GM23338 (cell line): ENCODE data around the gene DNAJC22. TPM values are rescaled to one million over a fixed set of nuclear protein-coding genes. Genes with fewer than 3 reads are reported as not detected.

ENCODE experiments used
- ATAC-seq: fragments of 200-7000 bp; cut with Tn5 transposase; 3 replicates; pipeline ENCODE4 v1.9.1; 2020
- DNase-seq: peaks from one replicate; pipeline ENCODE4 v3.0.0-alpha.2; 2015; ENCODE audit warnings: low spot score
- H2AFZ ChIP-seq: fragments of 200-600 bp; sonication (generic); 2 replicates; pipeline ENCODE4 v1.8.0; 2016; ENCODE audit warnings: antibody characterized with exemption, mild to moderate bottlenecking, moderate library complexity
- H3F3A ChIP-seq: fragments of 200-600 bp; sonication (generic); replicated peaks from 2 replicates; pipeline ENCODE4 v1.8.0; 2017; ENCODE audit warnings: antibody characterized with exemption, mixed run types, low read depth
- H3K27ac ChIP-seq: fragments of 200-600 bp; sonication (generic); 2 replicates; pipeline ENCODE4 v1.6.1; 2016; ENCODE audit warnings: low read depth
- H3K27me3 ChIP-seq: fragments of 200-600 bp; sonication (generic); 2 replicates; pipeline ENCODE4 v1.8.0; 2016; ENCODE audit warnings: mild to moderate bottlenecking, mixed run types, moderate library complexity; ENCODE audit not compliant: insufficient read depth
- H3K36me3 ChIP-seq: fragments of 200-600 bp; sonication (generic); 2 replicates; pipeline ENCODE4 v1.8.0; 2016; ENCODE audit warnings: mild to moderate bottlenecking; ENCODE audit not compliant: insufficient read depth
- H3K4me1 ChIP-seq: fragments of 200-600 bp; sonication (generic); 2 replicates; pipeline ENCODE4 v1.8.0; 2016; ENCODE audit warnings: mild to moderate bottlenecking, moderate library complexity; ENCODE audit not compliant: insufficient read depth
- H3K4me2 ChIP-seq: fragments of 200-600 bp; sonication (generic); 2 replicates; pipeline ENCODE4 v1.7.1; 2017; ENCODE audit warnings: mixed run types
- H3K4me3 ChIP-seq: fragments of 200-600 bp; sonication (generic); 2 replicates; pipeline ENCODE4 v1.6.1; 2016; ENCODE audit warnings: mixed run types
- H3K79me2 ChIP-seq: fragments of 200-600 bp; sonication (generic); replicated peaks from 2 replicates; pipeline ENCODE4 v1.8.0; 2017; ENCODE audit warnings: mild to moderate bottlenecking; ENCODE audit not compliant: insufficient read depth
- H3K9me2 ChIP-seq: fragments of 200-600 bp; sonication (generic); 2 replicates; pipeline ENCODE4 v1.8.0; 2017; ENCODE audit not compliant: insufficient read depth
- H4K20me1 ChIP-seq: fragments of 200-600 bp; sonication (generic); replicated peaks from 2 replicates; pipeline ENCODE4 v1.8.0; 2017; ENCODE audit warnings: mild to moderate bottlenecking; ENCODE audit not compliant: insufficient read depth
- H3K27ac Mint-ChIP-seq: 2 replicates; pipeline ENCODE4 v1.8.0; 2020; ENCODE audit warnings: inconsistent platforms, mild to moderate bottlenecking, moderate library complexity, mixed read lengths
- H3K27me3 Mint-ChIP-seq: 3 replicates; pipeline ENCODE4 v1.8.0; 2022; ENCODE audit warnings: low read depth, mild to moderate bottlenecking, moderate library complexity, mixed read lengths, inconsistent platforms; ENCODE audit not compliant: insufficient read depth, poor library complexity
- H3K36me3 Mint-ChIP-seq: 3 replicates; pipeline ENCODE4 v1.8.0; 2021; ENCODE audit warnings: low read depth, mild to moderate bottlenecking, inconsistent platforms, moderate library complexity, mixed read lengths
- H3K4me1 Mint-ChIP-seq: 3 replicates; pipeline ENCODE4 v1.8.0; 2020; ENCODE audit warnings: mild to moderate bottlenecking, inconsistent platforms, mixed read lengths
- H3K4me3 Mint-ChIP-seq: 3 replicates; pipeline ENCODE4 v1.8.0; 2021; ENCODE audit warnings: moderate library complexity, mild to moderate bottlenecking, inconsistent platforms, mixed read lengths
- H3K9me3 Mint-ChIP-seq: 3 replicates; pipeline ENCODE4 v1.8.0; 2020; ENCODE audit warnings: moderate library complexity, mild to moderate bottlenecking, inconsistent platforms, mixed read lengths
- CTCF ChIP-seq, 2 experiments: fragments of 200-600 bp in 1 of 2; sonication (generic) in 1 of 2; conservative IDR thresholded peaks; 2 replicates each; pipeline versions ENCODE4 v1.5.1 to v1.6.1; 2016 to 2017; ENCODE audit warnings: antibody characterized with exemption in 2 of 2, low read depth in 2 of 2, mild to moderate bottlenecking in 2 of 2, moderate library complexity in 1 of 2
- EZH2 ChIP-seq: fragments of 200-600 bp; sonication (generic); IDR thresholded peaks from one replicate; pipeline ENCODE4 v1.8.0; 2017; ENCODE audit warnings: antibody characterized with exemption, mild to moderate bottlenecking, low read depth; ENCODE audit not compliant: unreplicated experiment
- EZH2phosphoT487 ChIP-seq: fragments of 200-600 bp; sonication (generic); IDR thresholded peaks from one replicate; pipeline ENCODE4 v1.8.1; 2018; ENCODE audit warnings: antibody characterized with exemption; ENCODE audit not compliant: unreplicated experiment
- JUNB ChIP-seq: IDR thresholded peaks from one replicate; pipeline ENCODE4 v1.6.1; 2016; ENCODE audit warnings: antibody characterized with exemption; ENCODE audit not compliant: unreplicated experiment
- NANOG ChIP-seq: IDR thresholded peaks from 2 replicates; pipeline ENCODE4 v1.6.1; 2016; ENCODE audit warnings: antibody characterized with exemption, borderline replicate concordance
- POLR2AphosphoS5 ChIP-seq: IDR thresholded peaks from 2 replicates; pipeline ENCODE4 v1.6.1; 2016; ENCODE audit warnings: antibody characterized with exemption, low read depth
- STAT1 ChIP-seq: IDR thresholded peaks from one replicate; pipeline ENCODE4 v1.6.1; 2016; ENCODE audit warnings: antibody characterized with exemption; ENCODE audit not compliant: unreplicated experiment
- ZNF462 ChIP-seq: fragments of 250-450 bp; sonication (Bioruptor Pico); IDR thresholded peaks from 2 replicates; pipeline ENCODE4 v1.5.0; 2020; ENCODE audit warnings: mild to moderate bottlenecking, moderate library complexity
- polyA plus RNA-seq: library from polyadenylated mRNA; unstranded; fragments of >200 nt; fragmentation: Nextera tagmentation; extraction: Ambion mirVana; gene quantifications from 2 replicates; pipeline ENCODE4 v1.2.1, GENCODE V29; 2016
- total RNA-seq: library from RNA; depleted of rRNA; stranded (reverse); fragments of >200 nt; shearing (Covaris generic); gene quantifications from 2 replicates; pipeline ENCODE4 v1.2.3, GENCODE V29; 2014

The DNAJC22 gene
- total and polyA plus RNA-seq, 2 experiments from 2014 or later = 0.10 TPM; not detected in 1

GRCh38 chr12:49330631-49331379, 15.9 kb upstream of the DNAJC22 start (continued):
- TF ChIP-seq ZNF462 (CRISPR knock-in tag) = no peak
- no peak for TF ChIP-seq JUNB

- H3K27me3 Mint-ChIP-seq = peaks cover 58% of the 10 kb centered on the region
- H3K36me3 Mint-ChIP-seq = peaks cover 36% of the 10 kb centered on the region
- H3K4me3 Mint-ChIP-seq = peak overlapping the region; percentile 78; the same call in 1 of the 3 replicates
- H3K27me3 ChIP-seq = peaks cover 56% of the 10 kb centered on the region
- H3K79me2 ChIP-seq = no peaks in the 10 kb centered on the region
- peaks cover 14% of the 10 kb centered on the region; the same call in 1 of the 2 replicates for H3K36me3 ChIP-seq
- peaks cover 5% of the 10 kb centered on the region; the same call in 2 of the 3 replicates for H3K9me3 Mint-ChIP-seq
- H3K27ac Mint-ChIP-seq = no peak overlapping the region
- H3K4me1 ChIP-seq = peaks cover 6% of the 10 kb centered on the region; the same call in 1 of the 2 replicates
- H4K20me1 ChIP-seq = peaks cover 5% of the 10 kb centered on the region
- no peak overlapping the region for H3K4me2 ChIP-seq
- no peak overlapping the region for H3K4me3 ChIP-seq
- DNase-seq (peak; percentile 81), ATAC-seq (peak; percentile 76)
- no peak overlapping the region for H2AFZ ChIP-seq
- peaks cover 27% of the 10 kb centered on the region for H3K4me1 Mint-ChIP-seq
- H3F3A ChIP-seq = peaks cover 22% of the 10 kb centered on the region
- H3K27ac ChIP-seq = no peak overlapping the region
- no peaks in the 10 kb centered on the region for H3K9me2 ChIP-seq
- no peak for TF ChIP-seq STAT1
- 0 out of 2 replicates have a peak, but pooled peaks have one; percentile 9 for TF ChIP-seq POLR2AphosphoS5
- TF ChIP-seq EZH2phosphoT487 = no peak
- no peak for TF ChIP-seq EZH2
- no peak for TF ChIP-seq NANOG
- peak; percentile 79 to 91 for TF ChIP-seq CTCF (conservative IDR thresholded peaks at IDR 0.05; ENCODE audit: low read depth in 2 of 2)
These were observed 15.1 kb upstream of the DNAJC22 start for GRCh38 chr12:49331380-49332222.
